Measurements from ENCODE around the gene MT1E.

- TF ChIP-seq CTCF (IDR thresholded peaks at IDR 0.05): no peak
- no peak for TF ChIP-seq POLR2A (IDR thresholded peaks at IDR 0.05)
These were observed 45.1 kb upstream of the MT1E start for GRCh38 chr16:56580391-56581048.

Measured in adrenal gland (tissue), 5 donors.